ENCODE measurements around the gene TMA7B.

TMA7B gene

GRCh38 chr22:39925909-39926679 lies 34.1 kb upstream of the TMA7B start:
- no peak for DNase-seq (ENCODE audit: low read depth)
- no peak for TF ChIP-seq CTCF (conservative IDR thresholded peaks at IDR 0.05; ENCODE audit: low read depth, low read length)
- H3K4me3 ChIP-seq (ENCODE audit: low read length), result no peak overlapping the region

GRCh38 chr22:39926753-39927152 lies 33.4 kb upstream of the TMA7B start:
- no peak for TF ChIP-seq CTCF (conservative IDR thresholded peaks at IDR 0.05; ENCODE audit: low read depth, low read length)
- no peak overlapping the region for H3K4me3 ChIP-seq (ENCODE audit: low read length)
- no peak for DNase-seq (ENCODE audit: low read depth)

- DNase-seq (ENCODE audit: low read depth), result no peak
- no peak overlapping the region for H3K4me3 ChIP-seq (ENCODE audit: low read length)
- TF ChIP-seq CTCF (conservative IDR thresholded peaks at IDR 0.05; ENCODE audit: low read depth, low read length), result peak; percentile 26
Observed at GRCh38 chr22:39927544-39927943, 32.7 kb upstream of the TMA7B start.

GRCh38 chr22:39928536-39929520 lies 31.4 kb upstream of the TMA7B start:
- TF ChIP-seq CTCF (conservative IDR thresholded peaks at IDR 0.05; ENCODE audit: low read depth, low read length), result no peak

GRCh38 chr22:39931251-39931650 lies 28.9 kb upstream of the TMA7B start:
- no peak for TF ChIP-seq CTCF (conservative IDR thresholded peaks at IDR 0.05; ENCODE audit: low read depth, low read length)
- H3K4me3 ChIP-seq (ENCODE audit: low read length), result no peak overlapping the region
- DNase-seq (ENCODE audit: low read depth), result no peak

More at GRCh38 chr22:39928536-39929520, 31.4 kb upstream of the TMA7B start:
- no peak overlapping the region for H3K4me3 ChIP-seq (ENCODE audit: low read length)
- DNase-seq (ENCODE audit: low read depth), result no peak

GRCh38 chr22:39932166-39932565 lies 28.0 kb upstream of the TMA7B start:
- no peak for DNase-seq (ENCODE audit: low read depth)
- H3K4me3 ChIP-seq (ENCODE audit: low read length), result no peak overlapping the region
- TF ChIP-seq CTCF (conservative IDR thresholded peaks at IDR 0.05; ENCODE audit: low read depth, low read length), result no peak

Data from retinal pigment epithelial cell (primary cell).